A204.1 (cell line): ENCODE measurements around the gene CAPN5.

Source experiments
- FAIRE-seq: peaks from 2 replicates; lab custom pipeline; 2012; peaks lifted over from hg19 to GRCh38; lab: Jason Lieb, UNC

CAPN5 gene

GRCh38 chr11:77136074-77136473 is 69.3 kb downstream of the CAPN5 start:
- FAIRE-seq, result no peak

GRCh38 chr11:77136784-77137420 is 70.1 kb downstream of the CAPN5 start:
- FAIRE-seq, result no peak

- no peak for FAIRE-seq
These were observed 70.7 kb downstream of the CAPN5 start for GRCh38 chr11:77137421-77137820.

- FAIRE-seq, result no peak
These were observed 71.4 kb downstream of the CAPN5 start for GRCh38 chr11:77138106-77138649.

- no peak for FAIRE-seq
These were observed 72.4 kb downstream of the CAPN5 start for GRCh38 chr11:77139201-77139600.

- FAIRE-seq, result no peak
These were observed 73.6 kb downstream of the CAPN5 start for GRCh38 chr11:77140231-77140851.

GRCh38 chr11:77141034-77141433 is 74.3 kb downstream of the CAPN5 start:
- FAIRE-seq, result no peak

GRCh38 chr11:77141475-77141874 is 74.7 kb downstream of the CAPN5 start:
- FAIRE-seq, result no peak

- no peak for FAIRE-seq
These were observed 75.6 kb downstream of the CAPN5 start for GRCh38 chr11:77142091-77142975.

GRCh38 chr11:77143405-77144020 is 76.7 kb downstream of the CAPN5 start:
- no peak for FAIRE-seq

GRCh38 chr11:77144196-77144856 is 77.6 kb downstream of the CAPN5 start:
- no peak for FAIRE-seq

GRCh38 chr11:77144857-77145428 is 78.2 kb downstream of the CAPN5 start:
- no peak for FAIRE-seq

GRCh38 chr11:77146261-77147035 is 79.7 kb downstream of the CAPN5 start:
- no peak for FAIRE-seq

GRCh38 chr11:77147036-77147315 is 80.2 kb downstream of the CAPN5 start:
- no peak for FAIRE-seq

- FAIRE-seq, result no peak
These were observed 81.0 kb downstream of the CAPN5 start for GRCh38 chr11:77147668-77148321.

GRCh38 chr11:77148963-77149715 is 82.4 kb downstream of the CAPN5 start:
- no peak for FAIRE-seq

- no peak for FAIRE-seq
These were observed 83.1 kb downstream of the CAPN5 start for GRCh38 chr11:77149716-77150392.

GRCh38 chr11:77150836-77151235 is 84.1 kb downstream of the CAPN5 start:
- no peak for FAIRE-seq
